Right hindlimb (tissue), 1 donor: ENCODE measurements around the gene TCF7L1.
"Not testable (repeated sequence)": the region's sequence is repeated elsewhere in the genome, so short reads cannot be mapped to it uniquely, and the experiment has no call there.

Source experiments
- DNase-seq: peaks from one replicate; pipeline ENCODE4 v3.0.0-alpha.2; 2018

TCF7L1 gene, protein sequence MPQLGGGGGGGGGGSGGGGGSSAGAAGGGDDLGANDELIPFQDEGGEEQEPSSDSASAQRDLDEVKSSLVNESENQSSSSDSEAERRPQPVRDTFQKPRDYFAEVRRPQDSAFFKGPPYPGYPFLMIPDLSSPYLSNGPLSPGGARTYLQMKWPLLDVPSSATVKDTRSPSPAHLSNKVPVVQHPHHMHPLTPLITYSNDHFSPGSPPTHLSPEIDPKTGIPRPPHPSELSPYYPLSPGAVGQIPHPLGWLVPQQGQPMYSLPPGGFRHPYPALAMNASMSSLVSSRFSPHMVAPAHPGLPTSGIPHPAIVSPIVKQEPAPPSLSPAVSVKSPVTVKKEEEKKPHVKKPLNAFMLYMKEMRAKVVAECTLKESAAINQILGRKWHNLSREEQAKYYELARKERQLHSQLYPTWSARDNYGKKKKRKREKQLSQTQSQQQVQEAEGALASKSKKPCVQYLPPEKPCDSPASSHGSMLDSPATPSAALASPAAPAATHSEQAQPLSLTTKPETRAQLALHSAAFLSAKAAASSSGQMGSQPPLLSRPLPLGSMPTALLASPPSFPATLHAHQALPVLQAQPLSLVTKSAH

DNA sequence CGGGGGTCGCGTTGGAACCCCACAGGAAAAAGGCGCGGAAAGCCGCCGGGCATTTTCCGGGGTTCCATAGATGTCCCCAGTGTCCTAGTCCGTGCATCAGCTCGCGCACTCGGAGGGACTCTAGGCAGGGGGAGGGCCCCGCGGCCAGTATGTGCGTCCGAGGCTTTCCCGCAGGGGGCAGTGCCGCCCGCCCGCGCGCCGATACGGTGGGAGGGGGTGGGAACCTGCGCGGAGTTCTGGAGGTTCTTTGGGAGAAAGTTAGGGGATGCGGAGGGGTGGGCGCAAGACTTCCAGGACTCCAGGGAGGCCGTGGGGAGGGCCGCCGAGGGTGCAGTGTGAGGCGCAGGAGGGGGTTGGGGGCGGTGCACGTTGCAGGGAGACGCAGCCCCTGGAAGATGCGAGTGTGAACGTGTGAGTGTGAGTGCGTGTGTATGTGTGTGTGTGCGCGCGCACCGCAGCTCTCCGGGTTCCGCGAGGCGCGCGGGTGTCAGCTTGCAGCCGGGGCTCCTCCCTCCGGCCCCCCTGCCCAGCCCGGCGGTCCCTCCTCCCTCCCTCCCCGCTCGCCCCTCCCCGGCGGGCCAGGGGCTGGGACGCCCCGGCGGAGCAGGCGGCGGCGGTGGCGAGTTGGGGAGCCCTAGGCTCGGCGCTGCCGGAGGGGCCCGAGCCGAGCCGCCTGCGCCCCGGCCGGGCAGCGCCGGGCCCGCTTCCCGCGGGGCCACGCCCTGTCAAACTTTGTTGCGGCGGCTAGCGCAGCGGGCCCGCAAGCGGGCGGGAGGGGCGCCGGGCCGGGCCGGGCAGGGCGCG is at the start of gene TCF7L1:
Gene TCF7L1 (plus strand): TSS at position 559 of the 804 bp plus-strand sequence. CDS start 293 bp downstream, outside the sequence.
- DNase-seq = peak; percentile 95

DNA sequence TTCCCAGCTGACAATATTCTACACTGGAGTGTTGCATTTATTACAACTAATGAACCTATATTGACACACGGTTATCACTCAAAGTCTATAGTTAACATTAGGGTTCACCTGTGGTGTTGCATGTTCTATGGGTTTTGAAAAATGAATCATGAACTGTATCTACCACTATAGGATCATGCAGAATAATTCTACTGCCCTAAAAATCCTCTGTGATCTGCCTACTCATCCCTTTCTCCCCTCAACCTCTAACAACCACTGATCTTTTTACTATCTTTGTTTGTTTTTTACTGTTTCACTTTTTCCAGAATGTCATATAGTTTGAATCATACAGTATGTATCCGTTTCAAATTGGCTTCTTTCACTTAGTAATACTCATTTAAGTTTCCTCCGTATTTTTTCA is 47.6 kb upstream of the TCF7L1 start:
- no peak for DNase-seq

DNA sequence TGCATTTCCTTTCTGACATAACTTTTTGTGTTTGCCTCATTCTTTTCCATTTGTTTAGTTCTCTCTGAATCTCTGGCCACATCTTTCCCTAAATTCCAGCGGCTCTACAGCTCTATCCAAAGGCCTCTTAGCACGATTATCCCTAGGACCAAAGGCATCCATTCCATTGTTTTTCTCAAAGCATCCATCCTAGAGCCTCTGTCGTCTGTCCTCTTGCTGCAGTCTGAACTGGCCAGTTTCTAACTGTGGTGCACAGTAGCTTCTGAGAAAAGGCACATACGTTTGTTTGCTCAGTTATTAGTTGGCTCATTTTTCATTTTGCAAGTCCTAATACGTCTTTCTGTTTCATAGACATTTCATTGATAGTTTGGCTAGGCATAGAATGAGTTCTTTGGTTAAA is 45.7 kb upstream of the TCF7L1 start:
- DNase-seq = no peak

DNA sequence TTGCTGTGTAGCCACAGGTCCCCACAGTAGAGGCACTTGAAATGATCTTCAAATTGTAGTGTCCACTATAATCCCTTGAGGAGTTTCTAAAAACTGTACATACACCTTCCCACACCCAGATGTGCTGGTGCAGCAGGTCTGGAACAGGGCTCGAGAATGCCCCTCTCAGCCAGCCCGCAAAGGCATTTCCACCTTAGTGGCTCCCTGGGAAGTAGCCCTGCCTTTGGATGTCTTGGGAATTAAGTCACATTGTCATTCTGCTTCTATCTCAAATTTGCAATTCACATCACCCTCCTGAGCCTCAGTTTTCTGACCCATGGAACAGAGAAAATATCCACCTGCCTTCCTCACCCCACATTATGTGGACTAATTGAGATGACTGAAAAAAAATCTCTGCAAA is 44.3 kb upstream of the TCF7L1 start:
- DNase-seq = no peak

DNA sequence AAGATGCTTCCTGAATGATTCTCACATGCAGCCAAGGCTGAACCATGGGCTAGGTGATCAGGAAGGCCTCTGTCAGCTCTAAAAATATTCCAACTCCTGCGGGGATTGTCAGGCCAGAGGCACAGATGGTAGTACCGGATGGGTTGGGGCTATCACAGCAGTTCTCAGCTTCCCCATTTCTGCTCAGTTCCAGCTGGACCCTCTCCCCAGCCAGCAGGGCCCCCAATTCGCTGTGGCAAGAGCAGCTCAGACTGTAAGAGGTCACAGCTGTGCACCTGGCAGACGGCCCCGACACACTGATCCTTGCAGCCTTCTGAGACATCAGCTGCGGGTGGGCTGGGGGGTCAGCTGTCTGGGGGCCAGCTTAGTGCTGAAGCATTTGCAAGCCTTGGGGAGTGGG is 43.6 kb upstream of the TCF7L1 start:
- DNase-seq = peak; percentile 87

DNA sequence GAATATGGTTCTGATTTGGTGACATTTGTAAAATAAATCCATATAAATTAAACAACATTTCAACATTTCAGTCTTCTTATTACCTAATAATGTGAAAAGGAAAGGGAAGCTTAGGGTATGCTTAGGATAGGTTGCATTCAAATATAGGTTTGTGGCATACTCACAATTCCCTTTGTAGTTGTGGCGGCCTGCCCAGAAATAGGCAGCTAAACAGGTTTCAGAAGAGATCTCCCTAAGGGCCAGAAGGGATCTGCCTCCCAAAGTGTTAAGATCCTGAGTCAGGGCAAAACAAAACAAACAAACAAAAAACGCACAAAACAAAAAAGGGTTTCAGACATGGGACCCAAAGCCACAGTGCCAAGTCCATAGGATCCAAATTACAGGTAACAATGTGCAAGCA is 41.4 kb upstream of the TCF7L1 start:
- no peak for DNase-seq

DNA sequence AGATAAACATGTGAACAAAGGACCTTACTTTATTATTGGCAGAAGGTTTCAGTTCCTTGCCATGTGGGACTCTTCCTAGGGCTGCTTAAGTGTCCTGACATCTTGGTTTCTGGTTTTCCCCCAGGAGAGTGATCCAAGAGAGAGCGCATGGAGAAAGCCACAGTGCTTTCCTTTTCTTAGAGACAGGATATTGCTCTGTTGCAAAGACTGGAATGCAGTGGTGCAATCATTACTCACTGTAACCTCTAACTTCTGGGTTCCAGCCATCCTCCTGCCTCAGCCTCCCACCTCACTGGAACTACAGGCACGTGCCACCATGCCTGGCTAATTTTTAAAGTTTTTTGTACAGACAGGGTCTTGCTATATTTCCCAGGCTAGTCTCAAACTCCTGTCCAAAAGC is 38.1 kb upstream of the TCF7L1 start:
- DNase-seq = no peak

DNA sequence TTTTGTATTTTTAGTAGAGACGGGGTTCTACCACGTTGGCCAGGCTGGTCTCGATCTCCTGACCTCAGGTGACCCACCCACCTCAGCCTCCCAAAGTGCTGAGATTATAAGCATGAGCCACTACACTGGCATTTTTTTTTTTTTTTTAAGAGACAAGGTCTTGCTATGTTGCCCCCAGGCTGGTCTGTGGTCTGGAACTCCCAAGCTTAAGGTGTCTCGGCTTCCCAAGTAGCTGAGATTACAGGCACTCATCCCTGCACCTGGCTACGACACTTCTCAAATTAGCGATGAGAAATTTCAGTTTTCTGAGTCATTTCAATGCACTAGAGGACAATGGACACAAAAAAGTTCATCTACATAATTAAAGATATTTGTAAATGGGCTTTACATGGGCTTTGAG is 36.6 kb upstream of the TCF7L1 start:
- DNase-seq = no peak

DNA sequence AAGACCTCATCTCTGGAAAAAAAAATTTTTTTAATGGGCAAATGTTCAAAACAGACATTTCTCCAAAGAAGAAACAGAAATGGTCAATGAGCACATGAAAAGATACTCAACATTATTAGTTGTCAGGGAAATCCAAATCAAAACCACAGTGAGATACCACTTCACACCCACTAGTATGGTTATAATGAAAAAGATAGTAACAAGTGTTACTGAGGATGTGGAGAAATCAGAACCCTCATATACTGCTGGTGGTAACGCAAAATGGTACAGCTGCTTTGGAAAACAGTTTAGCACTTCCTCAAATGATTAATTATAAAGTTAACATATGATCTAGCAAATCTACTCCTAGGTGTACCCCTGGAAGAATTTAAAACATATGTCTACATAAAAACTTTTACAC is 29.0 kb upstream of the TCF7L1 start:
- no peak for DNase-seq

DNA sequence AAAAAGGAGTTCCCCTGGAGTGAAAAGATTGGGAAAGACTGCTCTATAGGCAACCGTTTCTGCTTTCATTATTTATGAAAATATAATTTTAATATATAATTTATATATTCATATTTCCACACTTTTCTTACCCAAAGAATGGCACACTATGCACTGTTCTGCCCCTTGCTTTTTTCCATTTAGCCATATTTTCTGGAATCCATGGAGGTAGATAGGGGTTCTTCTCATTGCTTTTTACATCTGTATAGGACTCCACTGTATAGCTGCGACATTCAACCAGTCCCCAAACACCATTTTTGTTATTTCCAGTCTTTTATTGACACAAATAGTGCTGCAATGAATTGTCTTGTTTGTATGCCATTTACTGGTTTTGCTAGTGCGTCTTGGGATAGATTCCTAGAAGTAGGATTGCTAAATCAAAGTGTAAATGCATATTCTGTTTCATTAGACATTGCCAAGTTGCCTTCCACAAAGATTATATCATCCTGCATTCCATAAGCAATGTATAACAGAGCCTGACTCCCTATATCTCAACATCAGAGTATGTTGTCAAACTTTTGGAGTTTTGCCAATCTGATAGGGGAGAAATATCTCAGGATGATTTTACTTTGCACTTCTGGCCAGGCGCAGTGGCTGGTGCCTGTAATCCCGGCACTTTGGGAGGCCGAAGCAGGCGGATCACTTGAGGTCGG is 26.6 kb upstream of the TCF7L1 start:
- DNase-seq = no peak

DNA sequence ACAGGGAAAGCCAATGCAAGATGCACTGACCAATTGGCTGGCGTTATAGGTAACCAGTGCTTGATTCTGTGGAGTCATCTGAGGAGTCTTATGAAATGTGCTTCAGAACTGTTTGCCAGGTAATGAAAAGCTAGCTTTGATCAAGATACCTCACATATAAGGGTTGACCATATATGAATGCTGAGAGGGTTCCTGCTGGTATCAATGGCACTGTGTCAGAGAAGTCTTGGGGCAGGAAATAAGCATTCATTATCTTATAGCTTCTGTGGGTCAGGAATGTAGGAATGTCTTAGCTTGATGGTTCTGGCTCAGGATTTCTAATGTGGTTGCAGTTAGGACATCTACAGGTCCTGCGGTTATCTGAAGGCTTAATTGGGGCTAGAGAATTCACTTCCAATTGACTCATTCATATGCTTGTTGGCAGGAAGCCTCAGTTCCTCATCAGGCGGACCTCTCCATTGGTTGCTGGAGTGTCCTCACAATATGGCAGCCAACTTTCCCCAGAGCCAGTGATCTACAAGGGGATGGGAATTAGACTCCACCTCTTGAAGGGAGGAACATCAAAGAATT is 22.1 kb upstream of the TCF7L1 start:
- no peak for DNase-seq

DNA sequence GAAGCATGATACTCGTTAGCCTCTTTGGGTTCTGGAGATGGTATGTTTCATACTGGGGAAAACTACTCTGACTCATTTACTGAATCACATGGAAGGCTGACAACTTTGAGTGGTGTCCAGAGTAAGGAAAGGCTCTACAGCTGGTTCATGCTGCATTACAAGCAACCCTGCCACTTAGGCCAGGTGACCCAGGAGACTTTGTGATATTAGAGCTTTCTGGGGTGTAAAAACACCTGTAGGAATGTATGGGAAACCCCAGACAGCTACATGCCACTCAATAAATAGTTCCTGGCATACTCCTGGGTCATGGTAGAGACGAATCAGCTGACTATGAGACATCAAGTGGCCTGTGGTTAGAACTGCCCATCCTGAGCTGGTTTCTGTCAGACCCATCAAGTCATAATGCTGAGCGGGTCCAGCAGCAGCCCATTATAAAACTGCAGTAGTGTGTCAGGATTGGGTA is 21.3 kb upstream of the TCF7L1 start:
- no peak for DNase-seq

DNA sequence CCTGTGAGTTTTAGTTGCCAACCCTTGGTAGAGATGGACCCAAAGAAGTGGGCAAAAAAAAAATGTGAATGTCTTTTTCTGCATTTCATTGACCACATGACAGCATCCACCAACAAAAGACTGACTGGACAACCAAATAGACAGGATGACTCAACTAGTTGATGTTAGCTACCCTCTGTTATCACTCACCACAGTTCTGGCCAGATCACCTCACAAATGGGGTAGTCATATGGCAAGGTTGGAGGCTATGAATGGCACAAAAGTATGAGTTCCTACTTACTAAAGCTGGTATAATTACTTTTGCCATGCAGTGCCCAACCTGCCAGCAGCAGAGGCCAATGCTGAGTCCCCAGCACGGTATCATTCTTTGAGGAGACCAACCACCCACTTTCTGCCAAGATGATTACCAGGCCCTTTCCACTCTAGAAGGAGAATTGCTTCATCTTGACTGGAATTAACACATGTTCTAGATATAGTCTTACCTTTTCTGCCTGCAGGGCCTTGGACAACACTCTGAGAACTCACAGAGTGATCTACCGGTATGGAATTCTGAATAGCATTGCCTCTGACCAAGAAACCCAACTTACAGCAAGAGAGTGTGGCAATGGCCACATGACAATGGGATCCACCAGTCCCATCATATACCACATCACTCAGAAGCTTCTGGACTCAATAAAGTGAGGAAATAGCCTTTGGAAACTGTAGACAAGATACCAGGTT is 20.1 kb upstream of the TCF7L1 start:
- no peak for DNase-seq

DNA sequence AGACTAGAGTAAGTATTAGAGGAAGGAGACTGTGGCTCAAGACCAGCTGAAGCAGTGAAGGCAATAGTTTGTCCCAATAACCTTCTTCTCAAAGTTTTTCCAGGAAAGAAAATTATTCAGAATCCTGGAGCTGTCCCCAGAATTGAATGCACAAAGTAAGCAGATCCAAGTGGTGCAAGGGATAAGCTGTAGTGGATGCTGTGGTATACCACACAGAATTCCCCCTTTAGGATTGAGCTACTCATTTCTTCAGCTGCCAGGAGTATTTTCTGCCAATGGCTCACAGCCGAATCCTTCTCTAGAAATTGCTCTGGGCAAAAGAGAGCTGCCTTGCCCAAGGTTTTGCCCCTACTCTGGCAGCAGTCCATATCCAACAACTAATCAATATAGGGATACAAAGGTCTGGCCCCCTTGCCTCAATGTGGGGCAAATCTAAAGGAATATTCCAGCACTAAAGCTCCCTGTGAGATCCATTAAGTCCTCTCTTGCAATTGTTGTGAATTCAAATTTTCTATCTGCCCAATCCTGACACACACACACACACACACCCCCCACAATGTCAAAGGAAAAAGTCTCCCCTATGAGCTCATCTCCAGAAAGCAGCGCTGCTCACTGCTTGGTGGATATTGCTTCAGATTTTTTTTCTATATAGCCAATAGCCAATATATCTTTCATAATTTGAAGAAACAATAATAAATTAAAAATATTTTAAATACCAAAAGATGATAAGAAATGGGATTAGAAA is 18.4 kb upstream of the TCF7L1 start:
- DNase-seq = no peak

DNA sequence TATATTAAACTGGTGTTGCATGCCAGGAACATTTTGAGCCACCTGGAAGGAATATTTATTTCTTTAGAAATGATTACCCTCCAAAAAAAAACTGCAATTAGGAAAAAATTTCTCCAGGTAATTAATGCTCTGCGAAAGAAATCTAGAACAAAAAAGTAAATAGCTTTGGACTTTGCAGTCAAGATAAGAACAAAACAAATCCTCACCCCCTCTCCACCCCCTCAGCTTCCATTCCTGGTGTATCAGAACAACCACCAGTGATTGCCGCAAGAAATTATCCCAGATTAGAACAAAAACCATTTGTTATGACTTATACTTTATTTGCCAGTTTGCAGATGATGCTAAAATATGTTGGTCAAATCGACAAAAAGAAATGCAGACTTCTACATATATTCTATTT is 17.0 kb upstream of the TCF7L1 start:
- DNase-seq = no peak

DNA sequence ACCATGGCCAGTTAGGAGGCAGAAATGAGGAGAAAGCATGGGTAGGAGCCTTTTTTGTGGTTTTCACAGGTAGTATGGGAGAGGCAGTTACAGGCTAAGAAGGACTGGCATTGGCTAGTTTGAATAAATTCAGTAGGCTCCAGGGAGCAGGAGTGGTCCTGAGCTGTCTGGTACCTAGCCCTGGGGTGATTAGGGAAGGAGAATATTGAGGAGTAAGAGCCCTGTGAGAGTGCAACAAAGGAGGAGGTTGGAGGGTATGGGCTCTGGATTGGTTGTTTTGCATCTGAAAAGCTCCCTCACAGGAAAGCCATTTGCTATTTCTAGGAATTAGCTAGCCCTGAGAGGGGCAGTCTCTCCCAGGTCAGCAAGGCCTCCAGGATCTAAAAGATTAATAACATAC is 13.3 kb upstream of the TCF7L1 start:
- DNase-seq = no peak

DNA sequence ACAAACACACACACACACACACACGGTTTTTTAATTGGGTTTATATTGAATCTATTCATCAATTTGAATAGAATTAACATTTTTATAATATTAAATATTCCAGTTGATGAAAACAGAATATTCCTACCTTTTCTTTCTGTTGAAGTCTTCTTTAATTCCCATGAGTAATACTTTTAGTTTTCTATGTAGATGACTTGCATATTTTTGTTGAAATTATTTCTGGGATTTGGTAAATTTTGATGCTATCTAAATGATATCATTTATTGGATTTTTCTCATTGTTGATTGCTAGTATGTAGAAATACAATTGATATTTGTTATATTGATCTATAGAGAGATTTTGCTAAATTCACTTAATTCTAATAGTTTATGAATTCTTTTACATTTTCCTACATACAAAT is 12.8 kb upstream of the TCF7L1 start:
- no peak for DNase-seq

DNA sequence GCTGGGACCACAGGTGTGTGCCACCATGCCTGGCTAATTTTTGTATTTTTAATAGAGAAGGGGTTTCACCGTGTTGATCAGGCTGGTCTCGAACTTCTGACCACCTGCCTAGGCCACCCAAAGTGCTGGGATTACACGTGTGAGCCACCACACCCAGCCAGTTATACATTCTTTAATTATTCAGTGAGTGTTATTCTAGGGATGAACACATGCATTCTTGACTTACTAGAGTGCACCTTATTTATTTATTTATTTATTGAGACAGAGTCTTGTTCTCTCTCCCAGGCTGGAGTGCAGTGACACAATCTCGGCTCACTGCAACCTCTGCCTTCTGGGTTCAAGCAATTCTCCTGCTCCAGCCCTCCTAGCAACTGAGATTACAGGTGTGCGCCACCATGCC is 6.7 kb upstream of the TCF7L1 start:
- DNase-seq = not testable (repeated sequence)

DNA sequence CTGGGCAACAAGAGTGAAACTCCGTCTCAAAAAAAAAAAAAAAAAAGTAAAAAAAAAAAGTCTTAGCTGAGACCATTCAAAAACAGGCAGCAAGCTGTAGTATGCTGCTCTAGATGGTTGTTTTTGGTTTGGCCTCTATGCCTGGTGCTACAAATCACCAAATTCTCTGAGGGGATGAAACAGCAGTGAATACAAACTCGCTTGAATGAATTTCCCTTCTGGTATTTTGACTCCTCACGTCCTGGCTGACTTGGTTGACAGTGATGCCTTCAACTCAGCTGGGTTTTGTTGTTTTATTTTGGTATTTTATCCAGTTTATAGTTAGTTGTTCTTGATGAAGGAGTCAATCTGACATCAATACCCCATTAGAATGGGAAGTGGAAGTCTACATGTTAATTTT is 3.3 kb upstream of the TCF7L1 start:
- DNase-seq = no peak

DNA sequence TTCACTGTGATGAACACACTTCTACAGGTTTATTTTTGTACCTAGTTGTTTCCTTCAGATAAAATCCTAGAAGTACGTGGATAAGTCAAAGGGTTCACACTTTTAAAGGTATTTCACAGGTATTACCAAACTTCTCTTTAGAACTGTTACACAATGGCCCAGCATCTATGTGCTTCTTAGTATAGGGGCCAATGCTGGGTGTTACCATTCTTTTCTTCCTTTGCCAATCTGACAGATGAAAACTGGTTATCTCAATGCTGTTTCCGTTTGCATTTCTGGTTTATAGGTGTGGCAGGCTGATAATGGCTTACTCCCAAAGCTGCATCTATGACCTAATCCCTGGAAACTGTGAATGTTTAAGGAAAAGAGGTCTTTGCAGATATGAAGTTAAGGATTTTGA is 2.8 kb upstream of the TCF7L1 start:
- no peak for DNase-seq

DNA sequence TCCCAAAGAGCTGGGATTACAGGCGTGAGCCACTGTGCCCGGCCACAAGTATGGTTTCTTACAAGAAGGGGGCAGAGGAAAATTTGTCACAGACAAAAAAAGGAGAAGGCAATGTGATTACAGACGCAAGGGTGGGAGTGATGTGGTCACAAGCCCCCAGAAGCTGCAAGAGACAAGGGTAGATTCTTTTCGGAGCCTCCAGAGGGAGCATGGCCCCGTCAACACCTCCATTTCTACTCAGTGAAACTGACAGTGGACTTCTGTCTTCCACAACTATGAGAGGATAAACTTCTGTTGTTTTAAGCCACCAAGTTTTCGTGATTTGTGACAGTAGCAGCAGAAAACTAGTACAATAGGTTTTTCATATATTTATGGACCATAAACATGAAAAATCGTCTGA is 2.1 kb upstream of the TCF7L1 start:
- peak; percentile 44 for DNase-seq
